SK-N-SH treated with all-trans-retinoic acid at 6 μM for 48 hours (cell line): ENCODE measurements around the gene AHSG.

Source experiments
- ATAC-seq: fragments of 200-7000 bp; cut with Tn5 transposase; 3 replicates; pipeline ENCODE4 v1.9.1; 2020; ENCODE audit warnings: mild to moderate bottlenecking, moderate library complexity
- ARNTL ChIP-seq: fragments of 450-650 bp; formaldehyde crosslinking; IDR thresholded peaks from 2 replicates; pipeline ENCODE4 v1.5.0; 2020; ENCODE audit warnings: low read depth, mild to moderate bottlenecking, moderate library complexity, borderline replicate concordance
- BACH2 ChIP-seq: fragments of 250-450 bp; sonication (Bioruptor Pico); IDR thresholded peaks from 2 replicates; pipeline ENCODE4 v1.9.0; 2021; ENCODE audit warnings: mild to moderate bottlenecking, borderline replicate concordance
- CSDC2 ChIP-seq: fragments of 250-450 bp; sonication (Bioruptor Pico); IDR thresholded peaks from 2 replicates; pipeline ENCODE4 v1.5.0; 2020; ENCODE audit warnings: mild to moderate bottlenecking, moderate library complexity
- CSRNP3 ChIP-seq: fragments of 250-450 bp; sonication (Bioruptor Pico); IDR thresholded peaks from 2 replicates; pipeline ENCODE4 v1.5.1; 2021; ENCODE audit warnings: mild to moderate bottlenecking, moderate library complexity
- ESRRG ChIP-seq: fragments of 250-450 bp; sonication (Bioruptor Pico); IDR thresholded peaks from 2 replicates; pipeline ENCODE4 v1.6.1; 2021; ENCODE audit warnings: mild to moderate bottlenecking
- GLIS3 ChIP-seq: fragments of 250-450 bp; sonication (Bioruptor Pico); IDR thresholded peaks from 2 replicates; pipeline ENCODE4 v1.5.0; 2020; ENCODE audit warnings: mild to moderate bottlenecking, moderate library complexity
- ISL1 ChIP-seq: fragments of 250-450 bp; sonication (Bioruptor Pico); IDR thresholded peaks from 2 replicates; pipeline ENCODE4 v2.1.2; 2022; ENCODE audit warnings: mild to moderate bottlenecking, moderate library complexity
- PATZ1 ChIP-seq: fragments of 250-450 bp; sonication (Bioruptor Pico); IDR thresholded peaks from 2 replicates; pipeline ENCODE4 v1.8.0; 2020; ENCODE audit warnings: mild to moderate bottlenecking, moderate library complexity, borderline replicate concordance
- POU6F1 ChIP-seq: fragments of 250-450 bp; sonication (Bioruptor Pico); IDR thresholded peaks from 2 replicates; pipeline ENCODE4 v1.8.0; 2021; ENCODE audit warnings: low read depth, mild to moderate bottlenecking, moderate library complexity, borderline replicate concordance
- PPARA ChIP-seq: fragments of 250-450 bp; sonication (Bioruptor Pico); IDR thresholded peaks from 2 replicates; pipeline ENCODE4 v1.5.0; 2020; ENCODE audit warnings: mild to moderate bottlenecking, borderline replicate concordance
- RARB ChIP-seq: fragments of 250-450 bp; sonication (Bioruptor Pico); IDR thresholded peaks from 2 replicates; pipeline ENCODE4 v1.8.0; 2021; ENCODE audit warnings: mild to moderate bottlenecking, moderate library complexity
- SNAI2 ChIP-seq: fragments of 250-450 bp; sonication (Bioruptor Pico); IDR thresholded peaks from 2 replicates; pipeline ENCODE4 v1.5.0; 2020; ENCODE audit warnings: mild to moderate bottlenecking, moderate library complexity
- TCF4 ChIP-seq: fragments of 250-450 bp; sonication (Bioruptor Pico); IDR thresholded peaks from 2 replicates; pipeline ENCODE4 v1.8.0; 2021; ENCODE audit warnings: mild to moderate bottlenecking, moderate library complexity, borderline replicate concordance
- TOX ChIP-seq: fragments of 250-450 bp; sonication (Bioruptor Pico); IDR thresholded peaks from 2 replicates; pipeline ENCODE4 v1.8.0; 2021; ENCODE audit warnings: mild to moderate bottlenecking, moderate library complexity, borderline replicate concordance
- TSHZ2 ChIP-seq: fragments of 250-450 bp; sonication (Bioruptor Pico); IDR thresholded peaks from 2 replicates; pipeline ENCODE4 v1.5.0; 2020; ENCODE audit warnings: mild to moderate bottlenecking, moderate library complexity
- ZFP3 ChIP-seq: fragments of 250-450 bp; sonication (Bioruptor Pico); IDR thresholded peaks from 2 replicates; pipeline ENCODE4 v1.5.0; 2020; ENCODE audit warnings: mild to moderate bottlenecking, moderate library complexity
- ZFP30 ChIP-seq: fragments of 450-650 bp; formaldehyde crosslinking; IDR thresholded peaks from 2 replicates; pipeline ENCODE4 v1.5.0; 2022; ENCODE audit warnings: mild to moderate bottlenecking, moderate library complexity
- ZNF565 ChIP-seq: fragments of 450-650 bp; formaldehyde crosslinking; conservative IDR thresholded peaks from 2 replicates; pipeline ENCODE4 v1.5.0; 2020; ENCODE audit warnings: low read depth, mild to moderate bottlenecking, moderate library complexity

AHSG gene

GRCh38 chr3:186648851-186649250 is 36.0 kb downstream of the AHSG start:
- TF ChIP-seq CSRNP3 (CRISPR knock-in tag) (no peak), ARNTL (CRISPR knock-in tag) (no peak), SNAI2 (CRISPR knock-in tag) (no peak), ZFP3 (CRISPR knock-in tag) (no peak), PATZ1 (CRISPR knock-in tag) (no peak), BACH2 (no peak), RARB (CRISPR knock-in tag) (no peak), ISL1 (no peak), PPARA (no peak), TOX (CRISPR knock-in tag) (no peak), TSHZ2 (CRISPR knock-in tag) (no peak), ESRRG (CRISPR knock-in tag) (no peak), CSDC2 (CRISPR knock-in tag) (no peak)
- ATAC-seq: no peak

GRCh38 chr3:186651678-186652215 is 38.9 kb downstream of the AHSG start:
- no peak for ATAC-seq
- no peak for TF ChIP-seq ZFP30 (CRISPR knock-in tag)
- TF ChIP-seq GLIS3 (CRISPR knock-in tag): no peak
- no peak for TF ChIP-seq TCF4 (CRISPR knock-in tag)
- no peak for TF ChIP-seq ZNF565 (CRISPR knock-in tag)
- TF ChIP-seq RARB (CRISPR knock-in tag): no peak
- TF ChIP-seq POU6F1 (CRISPR knock-in tag): no peak
- no peak for TF ChIP-seq TSHZ2 (CRISPR knock-in tag)
- no peak for TF ChIP-seq CSRNP3 (CRISPR knock-in tag)
- TF ChIP-seq CSDC2 (CRISPR knock-in tag): no peak
- TF ChIP-seq, all 23 proteins: peak for 0
